GM15510 (cell line): ENCODE results near the gene FXR1.
A peak's percentile ranks its signal among the peaks of the same experiment; 100 is the strongest.

Experiments used
- POLR2A ChIP-seq: IDR thresholded peaks from 3 replicates; pipeline ENCODE4 v1.6.1; 2011; ENCODE audit warnings: borderline replicate concordance; ENCODE audit not compliant: insufficient read length; ENCODE audit errors: extremely low read depth

FXR1 gene

DNA sequence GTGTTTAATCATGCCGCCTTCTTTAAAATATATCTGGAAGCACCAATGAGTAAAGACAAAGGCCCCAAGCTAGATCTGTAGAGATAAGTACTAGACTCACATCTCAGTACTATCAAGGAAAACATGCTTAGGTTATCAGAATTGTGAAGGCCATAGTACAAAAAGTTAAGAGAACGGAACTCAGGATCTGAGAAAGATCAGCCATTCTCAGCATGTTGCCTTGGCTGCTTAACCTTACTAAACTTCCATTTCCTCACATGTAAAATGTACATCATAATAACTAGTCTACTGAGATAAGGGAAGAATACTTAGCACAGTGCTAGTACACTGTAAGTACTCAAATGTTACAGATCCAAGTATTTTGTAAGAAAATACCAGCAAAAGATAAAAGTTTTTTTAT is 69.4 kb downstream of the FXR1 start:
- TF ChIP-seq POLR2A, result no peak

DNA sequence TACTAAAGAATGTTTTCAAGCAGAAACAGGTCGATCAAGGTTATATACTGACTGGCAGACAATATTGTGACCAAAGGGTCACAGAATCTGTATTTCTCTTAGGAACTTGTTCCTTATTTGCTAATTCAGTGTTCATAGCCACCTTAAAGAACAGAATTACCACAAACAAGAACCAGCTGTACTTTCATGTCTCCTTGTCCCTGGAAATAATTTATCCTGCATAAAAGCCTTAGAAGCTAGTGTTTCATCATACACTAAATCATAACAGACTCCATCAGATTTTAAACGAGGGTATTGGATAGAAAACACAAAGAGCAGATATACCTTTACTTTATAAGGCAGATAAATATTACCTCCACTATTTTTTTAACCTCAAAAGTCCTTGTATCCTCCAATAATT is 70.7 kb downstream of the FXR1 start:
- TF ChIP-seq POLR2A, result no peak

DNA sequence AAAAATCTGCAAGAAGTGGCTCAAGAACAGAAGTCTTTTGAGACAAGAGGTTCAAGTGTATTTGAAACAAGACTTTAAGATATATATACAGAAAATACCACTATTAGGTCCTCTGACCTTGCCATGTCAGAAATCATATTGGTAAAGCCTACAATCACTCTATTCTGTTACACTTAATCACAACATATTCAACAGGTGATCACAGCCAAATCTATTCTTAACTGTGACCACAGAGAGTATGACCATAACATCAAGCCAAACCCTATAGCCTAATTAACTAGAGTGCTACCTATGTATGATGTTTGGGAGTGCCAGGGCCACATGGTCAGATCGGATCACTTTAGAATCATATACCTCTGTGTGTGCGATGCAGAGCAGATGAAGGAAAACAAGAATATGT is 74.9 kb downstream of the FXR1 start:
- TF ChIP-seq POLR2A, result no peak

DNA sequence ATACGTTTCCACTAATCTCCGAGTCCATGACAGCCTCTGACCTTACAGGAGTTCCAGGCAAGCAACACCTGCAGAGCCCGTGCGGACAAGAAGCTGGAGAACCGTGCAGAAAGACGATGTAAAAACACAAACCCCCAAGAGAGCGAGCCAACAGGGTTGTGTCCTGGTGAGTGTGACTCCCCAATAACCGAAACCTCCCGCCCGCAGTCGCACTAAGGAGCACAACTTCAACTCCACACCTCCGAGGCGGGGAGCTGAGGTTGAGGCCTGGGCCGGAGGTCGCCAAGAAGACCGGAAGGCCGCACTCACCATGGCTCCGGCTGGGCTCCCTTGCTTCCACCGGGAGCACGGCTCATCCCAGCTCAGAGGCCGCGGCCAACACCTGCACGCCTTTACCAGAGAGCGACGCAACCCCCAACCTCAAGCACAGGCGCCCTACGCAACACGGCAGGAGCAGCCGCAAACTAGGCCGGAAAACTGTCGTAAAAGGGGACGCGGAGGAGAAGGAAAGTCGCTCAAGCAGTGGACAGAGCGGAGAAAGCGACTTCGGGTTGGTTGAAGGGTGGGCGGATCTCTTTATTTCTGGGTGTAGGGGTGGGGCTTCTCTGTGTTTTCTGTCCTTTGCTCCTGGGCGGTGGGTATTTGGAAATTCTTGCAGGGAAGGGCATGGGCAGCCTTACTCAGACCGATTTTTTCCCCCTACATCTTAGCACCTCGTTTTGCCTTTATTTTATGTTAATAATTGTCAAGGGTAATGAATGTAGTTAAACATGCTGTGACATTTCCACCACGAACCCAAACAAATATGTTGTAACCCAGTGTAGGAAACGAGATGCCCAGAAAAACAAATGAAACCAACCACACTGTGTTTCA is 77.1 kb downstream of the FXR1 start, which contains the start of gene DNAJC19:
Gene DNAJC19 (minus strand): TSS at position 446 of the 873 bp plus-strand sequence. CDS start 134 bp downstream, at position 312.
- TF ChIP-seq POLR2A, result peak; percentile 92

DNA sequence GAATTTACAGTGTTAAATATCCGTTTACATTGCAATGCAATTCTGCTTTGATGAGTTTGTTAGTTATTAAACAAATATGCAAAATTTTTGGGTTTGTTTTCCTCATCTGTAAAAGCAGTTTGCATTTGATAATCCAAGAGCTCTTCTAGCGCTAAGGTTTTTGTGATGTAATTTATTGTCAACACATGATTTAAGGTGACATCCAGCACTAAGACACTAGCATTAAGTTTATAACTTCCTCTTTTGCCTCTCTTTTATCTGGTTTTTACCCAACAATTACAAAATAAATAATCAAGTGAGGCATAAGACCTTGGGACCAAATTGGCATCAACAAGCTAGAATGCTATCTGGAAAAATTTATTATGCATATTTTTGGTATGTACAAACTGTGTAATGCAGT is 78.0 kb downstream of the FXR1 start:
- no peak for TF ChIP-seq POLR2A

DNA sequence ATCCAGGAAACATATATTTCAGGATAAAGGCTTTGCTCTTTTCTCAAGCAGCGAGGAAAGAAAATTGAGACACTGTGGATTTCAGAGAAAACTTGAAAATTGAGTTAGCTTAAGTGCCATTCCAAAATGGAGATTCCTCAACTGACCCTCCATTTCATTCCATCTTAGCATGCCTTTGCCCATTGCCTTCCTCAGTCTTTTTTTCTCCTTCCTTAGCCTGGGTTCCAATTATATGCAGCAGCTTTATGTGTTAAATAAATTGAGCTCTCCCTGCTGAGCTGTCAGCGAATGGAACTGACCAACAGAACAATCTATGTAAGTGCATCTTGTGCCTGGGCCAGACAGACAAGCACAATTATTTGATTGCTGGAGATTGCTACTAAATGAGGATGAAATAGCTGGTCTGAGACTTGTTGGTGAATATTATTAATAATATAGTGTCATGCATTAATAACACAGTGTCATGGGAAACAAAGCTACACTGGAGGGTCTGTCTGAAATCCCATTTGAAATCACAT is 84.0 kb downstream of the FXR1 start:
- TF ChIP-seq POLR2A, result no peak

DNA sequence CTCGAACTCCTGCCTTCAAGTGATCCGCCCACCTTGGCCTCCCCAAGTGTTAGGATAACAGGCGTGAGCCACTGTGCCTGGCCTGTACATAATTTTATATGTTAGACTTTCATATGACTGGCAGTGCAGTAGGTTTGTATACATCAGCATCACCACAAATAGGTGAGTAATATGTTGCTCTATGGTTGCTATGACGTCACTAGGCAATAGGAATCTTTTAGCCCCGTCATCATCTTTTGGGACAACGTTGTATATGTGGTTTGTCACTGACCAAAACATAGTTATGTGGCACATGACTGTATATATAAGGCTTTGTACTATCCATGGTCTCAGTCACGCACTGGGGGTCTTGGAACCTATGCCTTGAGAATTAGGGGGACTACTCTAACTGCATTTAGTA is 94.1 kb downstream of the FXR1 start:
- TF ChIP-seq POLR2A, result no peak

DNA sequence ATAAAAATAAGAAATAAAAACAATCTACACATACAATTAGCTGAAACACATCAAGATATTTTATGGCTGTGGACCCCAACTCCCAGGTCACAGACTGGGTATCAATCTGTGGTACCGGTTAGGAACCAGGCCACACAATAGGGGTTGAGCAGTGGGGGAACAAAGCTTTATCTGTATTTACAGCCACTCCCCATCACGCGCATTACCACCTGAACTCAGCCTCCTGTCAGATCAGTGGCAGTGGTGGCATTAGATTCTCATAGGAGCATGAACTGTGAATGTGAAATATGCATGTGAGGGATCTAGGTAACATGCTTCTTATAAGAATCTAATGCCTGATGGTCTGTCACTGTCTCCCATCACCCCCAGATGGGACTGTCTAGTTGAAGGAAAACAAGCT is 94.8 kb downstream of the FXR1 start:
- TF ChIP-seq POLR2A, result no peak

DNA sequence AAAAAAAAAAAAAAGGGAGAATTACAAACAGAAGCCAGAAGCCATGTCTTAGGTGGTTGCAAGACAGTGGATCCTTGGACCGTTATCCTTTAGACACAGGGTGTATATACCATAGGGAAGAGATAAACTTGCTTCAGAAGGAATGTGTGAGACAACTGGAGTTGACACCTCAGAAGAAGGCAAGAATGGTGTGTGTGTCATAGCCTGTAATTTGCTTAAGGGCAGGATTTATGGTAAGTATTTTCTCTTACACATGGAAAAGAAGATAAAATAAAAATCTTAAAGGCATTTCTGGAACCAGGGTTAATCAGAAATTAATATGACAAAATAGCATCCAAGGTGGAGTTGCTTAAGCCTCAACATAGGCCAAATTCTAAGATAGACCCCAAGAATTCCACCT is 96.3 kb downstream of the FXR1 start:
- no peak for TF ChIP-seq POLR2A

DNA sequence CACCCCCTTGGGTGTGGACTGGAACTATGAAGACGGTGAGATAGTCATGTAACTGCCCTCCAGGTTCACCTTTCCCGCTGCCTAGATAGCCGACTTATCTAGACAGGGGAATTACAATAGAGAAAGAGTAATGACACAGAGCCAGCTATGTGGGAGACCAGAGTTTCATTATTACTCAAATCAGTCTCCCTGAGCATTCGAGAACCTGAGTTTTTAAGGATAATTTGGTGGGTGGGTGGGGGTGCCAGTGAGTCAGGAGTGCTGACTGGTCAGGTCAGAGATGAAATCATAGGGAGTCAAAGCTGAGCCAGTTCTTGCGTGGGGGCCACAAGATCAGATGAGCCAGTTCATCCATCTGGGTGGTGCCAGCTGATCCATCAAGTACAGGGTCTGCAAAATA is 96.8 kb downstream of the FXR1 start:
- no peak for TF ChIP-seq POLR2A

DNA sequence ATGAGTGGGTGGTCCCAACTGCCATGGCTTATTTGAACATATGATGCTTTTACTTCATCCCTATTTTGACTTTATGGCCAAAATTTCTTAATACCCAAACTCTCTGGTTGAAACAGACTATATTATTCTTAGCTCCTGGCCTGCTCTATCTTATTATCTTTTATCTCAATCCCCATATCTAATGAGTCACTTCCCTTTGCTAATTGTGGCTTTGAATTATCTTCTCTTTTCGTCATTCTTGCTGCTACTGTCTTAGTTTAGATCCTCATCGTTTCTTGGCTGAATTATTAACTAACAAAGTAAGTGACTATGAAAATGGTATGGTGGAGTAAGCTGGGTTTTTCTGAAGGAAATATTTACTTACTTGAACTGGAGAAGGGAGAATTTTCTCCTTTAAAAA is 105.2 kb downstream of the FXR1 start:
- no peak for TF ChIP-seq POLR2A

DNA sequence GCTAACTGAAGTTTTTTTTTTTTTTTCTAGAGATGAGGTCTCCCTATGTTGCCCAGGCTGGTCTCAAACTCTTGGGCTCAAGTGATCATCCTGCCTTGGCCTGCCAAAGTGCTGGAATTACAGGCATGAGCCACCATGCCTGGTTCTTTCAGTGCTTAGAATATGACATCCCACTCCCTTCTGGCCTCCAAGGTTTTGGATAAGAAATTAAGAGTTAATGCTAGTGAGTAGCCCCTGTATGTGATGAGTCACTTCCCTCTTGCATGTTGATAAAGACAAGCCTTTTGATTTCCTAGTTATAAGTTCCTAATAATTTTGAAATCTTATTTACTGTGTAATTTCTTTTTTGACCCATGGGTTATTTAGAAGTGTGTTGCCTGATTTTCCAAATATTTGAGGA is 112.7 kb downstream of the FXR1 start:
- no peak for TF ChIP-seq POLR2A

DNA sequence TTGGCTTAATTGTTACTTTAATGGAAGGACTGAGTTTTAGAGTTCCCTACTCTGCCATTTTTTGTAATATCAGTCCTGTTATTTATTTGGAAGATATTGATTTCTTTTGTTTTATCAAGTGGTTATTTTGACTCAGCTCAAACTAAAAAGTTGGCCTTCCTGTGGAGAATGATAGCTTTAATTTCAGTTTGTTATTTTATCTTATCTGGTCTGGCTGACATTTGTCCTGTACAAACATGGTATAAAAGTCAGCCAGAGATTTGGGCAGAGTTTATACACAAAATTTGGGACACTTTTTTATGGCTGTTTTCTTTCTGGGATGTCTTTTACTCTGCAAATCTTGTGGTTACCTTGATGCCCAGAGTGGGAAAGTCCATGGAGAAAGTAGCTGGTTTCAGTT is 118.5 kb downstream of the FXR1 start:
- TF ChIP-seq POLR2A, result no peak
